Cardiac fibroblast (primary cell): ENCODE results near the gene ARL13A.

ENCODE experiments used
- DNase-seq, 2 donors: peaks; one replicate each; pipeline versions ENCODE4 v3.0.0 to v3.0.0-alpha.2; 2010; ENCODE audit warnings: low read depth in 2 of 2
- H3K4me3 ChIP-seq, 2 donors: replicated peaks in 1 of 2; 1 replicate in 1 of 2; 2 replicates in 1 of 2; pipeline ENCODE4 v1.5.1; 2011; ENCODE audit warnings: low read depth in 2 of 2, low read length in 2 of 2, mild to moderate bottlenecking in 2 of 2, moderate library complexity in 1 of 2
- TF ChIP-seq, protein P1 (sequence below): IDR thresholded peaks from one replicate; pipeline ENCODE4 v1.5.1; 2011; ENCODE audit warnings: low read depth, mild to moderate bottlenecking, low read length, inconsistent platforms

ARL13A gene

DNA sequence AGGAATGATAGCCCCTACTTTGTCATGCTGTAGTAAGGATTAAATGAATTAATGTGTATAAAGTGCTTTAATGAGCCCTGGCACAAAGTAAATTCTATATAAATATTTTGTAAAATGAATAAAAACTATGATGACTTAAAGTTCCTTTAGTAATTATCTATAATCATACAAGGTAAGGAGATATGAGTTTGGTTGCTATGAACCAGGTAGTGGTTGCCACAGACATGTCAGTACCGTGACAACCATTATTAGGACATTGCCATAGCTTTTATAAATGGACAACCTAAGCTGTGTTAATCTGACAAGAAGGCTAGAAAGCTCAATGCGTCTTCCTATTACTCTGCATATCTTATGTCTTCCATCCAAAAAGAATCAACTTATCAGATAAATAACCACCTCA is at the start of gene ARL13A:
ARL13A (plus strand) TSS at position 301 of the 400 bp plus-strand sequence. CDS start 3,982 bp downstream, outside the sequence.
- TF ChIP-seq, protein P1, sequence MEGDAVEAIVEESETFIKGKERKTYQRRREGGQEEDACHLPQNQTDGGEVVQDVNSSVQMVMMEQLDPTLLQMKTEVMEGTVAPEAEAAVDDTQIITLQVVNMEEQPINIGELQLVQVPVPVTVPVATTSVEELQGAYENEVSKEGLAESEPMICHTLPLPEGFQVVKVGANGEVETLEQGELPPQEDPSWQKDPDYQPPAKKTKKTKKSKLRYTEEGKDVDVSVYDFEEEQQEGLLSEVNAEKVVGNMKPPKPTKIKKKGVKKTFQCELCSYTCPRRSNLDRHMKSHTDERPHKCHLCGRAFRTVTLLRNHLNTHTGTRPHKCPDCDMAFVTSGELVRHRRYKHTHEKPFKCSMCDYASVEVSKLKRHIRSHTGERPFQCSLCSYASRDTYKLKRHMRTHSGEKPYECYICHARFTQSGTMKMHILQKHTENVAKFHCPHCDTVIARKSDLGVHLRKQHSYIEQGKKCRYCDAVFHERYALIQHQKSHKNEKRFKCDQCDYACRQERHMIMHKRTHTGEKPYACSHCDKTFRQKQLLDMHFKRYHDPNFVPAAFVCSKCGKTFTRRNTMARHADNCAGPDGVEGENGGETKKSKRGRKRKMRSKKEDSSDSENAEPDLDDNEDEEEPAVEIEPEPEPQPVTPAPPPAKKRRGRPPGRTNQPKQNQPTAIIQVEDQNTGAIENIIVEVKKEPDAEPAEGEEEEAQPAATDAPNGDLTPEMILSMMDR, result no peak
- no peak for DNase-seq
- H3K4me3 ChIP-seq, result no peak within 1 kb of the TSS

- TF ChIP-seq, protein P1, result no peak
- DNase-seq, result no peak
Measured at GRCh38 chrX:100924375-100924774, 45.1 kb upstream of the ARL13A start.

GRCh38 chrX:100926453-100926852 is 43.1 kb upstream of the ARL13A start:
- TF ChIP-seq, protein P1, result no peak
- peak in 1 of 2 donors; percentile 10 for DNase-seq
- H3K4me3 ChIP-seq, result no peak overlapping the region

More at GRCh38 chrX:100924375-100924774, 45.1 kb upstream of the ARL13A start:
- H3K4me3 ChIP-seq, result no peak overlapping the region

GRCh38 chrX:100928660-100929613 is 40.6 kb upstream of the ARL13A start, which contains the start of gene XKRX:
Gene XKRX, minus strand, starts transcription at chrX:100928917. Its CDS starts 613 bp downstream, at chrX:100928304.
- DNase-seq, result peak in 1 of 2 donors; percentile 13
- peak within 1 kb of the TSS; percentile 44 to 50 for H3K4me3 ChIP-seq
- TF ChIP-seq, protein P1, result no peak

GRCh38 chrX:100931218-100931924 is 38.1 kb upstream of the ARL13A start:
- no peak overlapping the region for H3K4me3 ChIP-seq
- TF ChIP-seq, protein P1, result no peak
- DNase-seq, result no peak

GRCh38 chrX:100931925-100932285 is 37.6 kb upstream of the ARL13A start:
- no peak overlapping the region for H3K4me3 ChIP-seq
- no peak for DNase-seq
- TF ChIP-seq, protein P1, result no peak
